Measurements from ENCODE around the gene PSMD5. TPM values are rescaled to one million over a fixed set of nuclear protein-coding genes. Genes with fewer than 3 reads are reported as not detected.

Gene PSMD5
- total RNA-seq, 1 donor: 49.4 TPM

GRCh38 chr9:120878188-120879130, 35.7 kb upstream of the PSMD5 start:
- no peak for DNase-seq (ENCODE audit: low read depth)
- no peak overlapping the region for H3K4me3 ChIP-seq (ENCODE audit: low read depth, low read length)
- TF ChIP-seq CTCF (IDR thresholded peaks at IDR 0.05; ENCODE audit: insufficient read depth, low read length): no peak

- H3K4me3 ChIP-seq (ENCODE audit: low read depth, low read length): peak overlapping the region; percentile 77
- DNase-seq (ENCODE audit: low read depth): peak; percentile 41
- TF ChIP-seq CTCF (IDR thresholded peaks at IDR 0.05; ENCODE audit: insufficient read depth, low read length): no peak
Observed at GRCh38 chr9:120877276-120878034, 34.7 kb upstream of the PSMD5 start.

- DNase-seq (ENCODE audit: low read depth): no peak
- peak within 1 kb of the TSS; percentile 77 for H3K4me3 ChIP-seq (ENCODE audit: low read depth, low read length)
- TF ChIP-seq CTCF (IDR thresholded peaks at IDR 0.05; ENCODE audit: insufficient read depth, low read length): no peak
Observed at GRCh38 chr9:120876842-120877240, 34.1 kb upstream of the PSMD5 start, which contains the start of gene PHF19. Gene PHF19 (minus strand): TSS chr9:120877188. CDS start chr9:120874741, 2,447 bp downstream.

- H3K4me3 ChIP-seq (ENCODE audit: low read depth, low read length): peak overlapping the region; percentile 77
- TF ChIP-seq CTCF (IDR thresholded peaks at IDR 0.05; ENCODE audit: insufficient read depth, low read length): no peak
- DNase-seq (ENCODE audit: low read depth): peak; percentile 80
Observed at GRCh38 chr9:120875954-120876841, 33.5 kb upstream of the PSMD5 start.

- H3K4me3 ChIP-seq (ENCODE audit: low read depth, low read length): peak overlapping the region; percentile 77
- no peak for DNase-seq (ENCODE audit: low read depth)
- TF ChIP-seq CTCF (IDR thresholded peaks at IDR 0.05; ENCODE audit: insufficient read depth, low read length): no peak
Observed at GRCh38 chr9:120875643-120875953, 32.9 kb upstream of the PSMD5 start.

- no peak for DNase-seq (ENCODE audit: low read depth)
Observed at GRCh38 chr9:120875195-120875565, 32.5 kb upstream of the PSMD5 start.

More at GRCh38 chr9:120875195-120875565, 32.5 kb upstream of the PSMD5 start:
- TF ChIP-seq CTCF (IDR thresholded peaks at IDR 0.05; ENCODE audit: insufficient read depth, low read length): no peak
- no peak overlapping the region for H3K4me3 ChIP-seq (ENCODE audit: low read depth, low read length)

All from fibroblast of the aortic adventitia (primary cell).